Iris pigment epithelial cell (primary cell): ENCODE data around the gene KBTBD12.

ENCODE experiments used
- DNase-seq: peaks from one replicate; pipeline ENCODE4 v3.0.0-alpha.2; 2011; ENCODE audit warnings: low read depth

KBTBD12 gene

DNA sequence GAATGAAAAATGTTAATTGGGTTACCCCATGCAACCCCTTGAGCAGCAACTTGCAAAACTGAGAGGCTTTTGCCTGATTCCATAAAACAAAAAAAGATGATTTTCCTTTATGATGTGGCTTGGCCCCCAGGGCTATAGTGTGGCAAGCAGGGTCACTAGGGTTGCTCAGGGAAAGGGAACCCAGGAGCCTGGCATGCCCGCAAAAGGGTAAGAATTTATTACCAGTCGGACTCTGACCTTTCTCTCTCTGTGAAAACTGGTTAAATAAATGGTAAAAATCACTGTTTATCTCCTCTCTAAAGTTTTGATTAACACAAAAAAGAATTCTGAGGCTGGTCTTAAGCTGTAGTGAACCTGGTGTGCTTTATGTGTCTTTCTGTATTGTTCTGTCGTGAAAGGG lies 99.5 kb downstream of the KBTBD12 start:
- no peak for DNase-seq

DNA sequence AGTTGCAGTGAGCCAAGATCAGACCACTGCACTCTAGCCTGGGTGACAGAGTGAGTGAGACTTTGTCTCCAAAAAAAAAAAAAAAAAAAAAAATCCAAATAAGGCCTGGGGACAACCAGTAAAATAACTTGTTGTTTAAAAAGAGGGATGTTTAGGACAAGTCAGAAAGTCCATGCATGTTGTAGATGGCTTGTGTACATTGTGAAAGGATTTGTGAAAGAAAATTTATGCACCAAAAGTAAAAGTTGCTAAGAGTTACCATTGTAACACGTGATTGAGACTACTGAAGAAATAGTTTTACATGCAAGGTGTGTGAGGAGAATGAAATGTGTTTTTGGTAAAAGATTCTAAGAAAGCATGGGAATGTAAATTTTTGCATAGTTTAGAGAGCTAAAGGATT lies 101.5 kb downstream of the KBTBD12 start:
- no peak for DNase-seq

DNA sequence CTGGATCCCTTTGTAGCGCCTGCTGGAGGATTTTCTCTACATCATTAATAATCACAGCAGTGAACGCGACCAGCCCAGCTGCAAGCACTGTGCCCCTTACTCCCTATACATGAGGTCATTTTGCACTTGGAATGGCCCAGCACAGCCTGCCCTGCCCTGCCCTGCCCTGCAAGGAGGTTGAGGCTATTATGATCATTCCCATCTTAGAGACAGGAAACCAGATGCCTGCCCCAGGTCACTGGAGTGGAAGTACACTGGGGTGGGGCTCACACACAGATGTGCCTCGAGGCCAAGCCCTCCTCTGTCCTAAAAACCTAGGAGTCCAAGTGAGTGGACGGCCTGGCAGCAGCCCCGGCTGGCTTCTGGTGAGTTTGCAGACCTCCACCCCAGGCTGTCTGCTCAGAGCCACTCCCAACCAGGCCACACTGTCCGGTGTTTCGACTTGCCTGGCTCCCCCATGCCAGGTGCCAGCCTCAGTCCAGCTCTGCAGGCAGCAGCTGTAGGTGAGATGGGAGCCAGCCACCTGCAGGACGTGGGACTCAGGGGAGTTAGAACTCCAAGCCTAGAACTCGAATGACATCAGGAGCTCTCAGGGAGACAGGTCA lies 106.8 kb downstream of the KBTBD12 start:
- DNase-seq: no peak

DNA sequence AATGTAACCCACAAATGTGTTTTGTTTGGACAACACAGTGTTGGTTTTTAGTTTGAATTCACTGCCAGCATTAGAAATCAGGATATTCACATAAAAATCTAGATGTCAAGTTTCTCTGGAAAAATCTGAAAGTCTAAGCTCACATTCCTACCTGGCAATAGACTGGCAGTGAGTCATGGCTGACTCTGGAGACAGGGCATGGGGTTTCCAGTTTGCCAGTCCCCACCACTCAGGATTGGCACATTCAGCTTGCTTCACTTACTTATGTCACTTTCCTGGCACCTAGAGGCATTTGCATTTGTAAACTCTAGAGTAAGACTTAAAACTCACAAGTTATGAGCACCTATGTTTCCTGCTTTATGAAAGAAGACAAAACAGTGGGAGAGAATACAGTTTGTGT lies 118.1 kb downstream of the KBTBD12 start:
- DNase-seq: no peak

DNA sequence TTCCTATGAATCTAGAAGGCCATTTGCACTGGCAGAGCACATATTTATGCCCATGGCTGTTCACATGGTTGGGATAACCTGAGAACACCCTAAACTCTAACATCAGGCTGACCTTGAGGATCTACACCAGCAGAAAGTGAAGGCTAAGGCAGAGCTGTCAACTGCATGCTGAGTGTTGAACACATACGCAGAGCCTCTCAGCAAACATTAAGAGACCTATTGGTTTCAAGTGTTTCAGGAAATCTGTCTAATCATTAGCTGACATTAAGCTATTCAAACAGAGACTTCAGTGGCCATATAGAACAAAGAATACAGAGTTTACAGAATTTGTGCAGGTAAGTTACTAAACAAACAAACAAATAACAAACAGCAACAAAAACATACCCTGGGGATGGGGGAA lies 121.1 kb downstream of the KBTBD12 start:
- no peak for DNase-seq
